B cell (primary cell): ENCODE data around the gene SMC2.

Source experiments
- EZH2 ChIP-seq: IDR thresholded peaks from 2 replicates; pipeline ENCODE4 v1.6.1; 2012; ENCODE audit warnings: borderline replicate concordance, low read depth, mild to moderate bottlenecking, moderate library complexity, low read length; ENCODE audit not compliant: insufficient read depth, poor library complexity, severe bottlenecking
- TF ChIP-seq, protein P1 (sequence below): fragments of 200-600 bp; IDR thresholded peaks from one replicate; pipeline ENCODE4 v1.8.0; 2022; ENCODE audit warnings: antibody characterized with exemption, mild to moderate bottlenecking

DNA sequence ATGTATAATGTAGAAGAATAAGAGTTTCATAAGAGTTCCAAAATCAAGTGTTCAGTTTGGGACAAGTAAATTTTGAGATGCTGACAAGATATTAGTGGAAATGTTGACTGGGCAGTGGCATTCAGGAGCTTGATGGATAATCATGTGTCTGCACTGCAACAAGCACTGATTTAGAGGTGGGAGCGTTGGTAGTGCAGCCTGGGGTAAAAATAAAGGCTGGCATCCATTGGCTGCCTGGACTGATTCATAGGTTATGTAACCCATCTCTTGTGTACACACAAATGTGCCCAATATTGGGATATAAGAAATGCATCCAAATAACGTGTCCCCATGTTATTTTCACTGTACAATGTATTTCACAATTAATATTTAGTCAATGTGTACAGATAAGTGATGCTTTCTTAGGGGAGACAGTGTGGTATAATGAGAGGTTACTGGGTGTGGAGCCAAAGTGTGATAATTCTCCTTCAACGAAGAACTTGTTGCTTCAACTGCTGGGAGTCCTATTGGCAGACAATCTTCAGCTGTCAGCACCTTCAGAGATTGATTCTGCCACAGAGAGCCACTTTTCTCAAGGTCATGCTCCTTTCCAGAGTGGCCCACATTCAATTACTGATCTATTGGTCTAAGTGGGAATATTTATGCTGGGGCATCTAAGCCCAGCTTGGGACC lies 20.9 kb upstream of the SMC2 start:
- TF ChIP-seq EZH2 = no peak
- TF ChIP-seq, protein P1, sequence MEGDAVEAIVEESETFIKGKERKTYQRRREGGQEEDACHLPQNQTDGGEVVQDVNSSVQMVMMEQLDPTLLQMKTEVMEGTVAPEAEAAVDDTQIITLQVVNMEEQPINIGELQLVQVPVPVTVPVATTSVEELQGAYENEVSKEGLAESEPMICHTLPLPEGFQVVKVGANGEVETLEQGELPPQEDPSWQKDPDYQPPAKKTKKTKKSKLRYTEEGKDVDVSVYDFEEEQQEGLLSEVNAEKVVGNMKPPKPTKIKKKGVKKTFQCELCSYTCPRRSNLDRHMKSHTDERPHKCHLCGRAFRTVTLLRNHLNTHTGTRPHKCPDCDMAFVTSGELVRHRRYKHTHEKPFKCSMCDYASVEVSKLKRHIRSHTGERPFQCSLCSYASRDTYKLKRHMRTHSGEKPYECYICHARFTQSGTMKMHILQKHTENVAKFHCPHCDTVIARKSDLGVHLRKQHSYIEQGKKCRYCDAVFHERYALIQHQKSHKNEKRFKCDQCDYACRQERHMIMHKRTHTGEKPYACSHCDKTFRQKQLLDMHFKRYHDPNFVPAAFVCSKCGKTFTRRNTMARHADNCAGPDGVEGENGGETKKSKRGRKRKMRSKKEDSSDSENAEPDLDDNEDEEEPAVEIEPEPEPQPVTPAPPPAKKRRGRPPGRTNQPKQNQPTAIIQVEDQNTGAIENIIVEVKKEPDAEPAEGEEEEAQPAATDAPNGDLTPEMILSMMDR = no peak
